OCI-LY3 (cell line): ENCODE measurements around the gene R3HDM1.

ENCODE experiments used
- EZH2phosphoT487 ChIP-seq: fragments of 200-600 bp; shearing (Covaris generic); IDR thresholded peaks from 2 replicates; pipeline ENCODE4 v1.6.1; 2018; ENCODE audit warnings: antibody characterized with exemption, mixed run types, low read depth
- TF ChIP-seq, protein P1 (sequence below): fragments of 200-600, 300-600 bp; sonication (generic); IDR thresholded peaks from 2 replicates; pipeline ENCODE4 v1.5.1; 2014; ENCODE audit warnings: antibody characterized with exemption, low read length, low read depth

DNA sequence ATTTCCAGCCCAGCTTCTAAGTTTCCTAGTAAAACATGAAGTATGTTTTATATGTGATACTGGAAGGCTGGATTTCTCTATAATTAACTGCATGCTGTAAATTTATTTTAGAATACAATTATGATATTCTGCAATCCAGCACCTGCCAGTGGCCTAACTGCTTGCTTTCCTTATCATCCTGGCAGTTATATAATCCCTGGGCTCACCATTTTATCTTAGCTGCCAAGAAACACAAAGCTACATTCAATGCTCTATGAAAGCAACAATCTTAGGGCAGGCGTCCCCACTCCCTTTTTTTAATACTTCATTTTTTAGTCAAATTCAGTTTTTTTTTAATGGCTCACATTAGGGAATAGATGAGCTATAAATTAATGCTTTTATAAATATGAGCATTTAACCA is 172.0 kb downstream of the R3HDM1 start:
- TF ChIP-seq, protein P1, sequence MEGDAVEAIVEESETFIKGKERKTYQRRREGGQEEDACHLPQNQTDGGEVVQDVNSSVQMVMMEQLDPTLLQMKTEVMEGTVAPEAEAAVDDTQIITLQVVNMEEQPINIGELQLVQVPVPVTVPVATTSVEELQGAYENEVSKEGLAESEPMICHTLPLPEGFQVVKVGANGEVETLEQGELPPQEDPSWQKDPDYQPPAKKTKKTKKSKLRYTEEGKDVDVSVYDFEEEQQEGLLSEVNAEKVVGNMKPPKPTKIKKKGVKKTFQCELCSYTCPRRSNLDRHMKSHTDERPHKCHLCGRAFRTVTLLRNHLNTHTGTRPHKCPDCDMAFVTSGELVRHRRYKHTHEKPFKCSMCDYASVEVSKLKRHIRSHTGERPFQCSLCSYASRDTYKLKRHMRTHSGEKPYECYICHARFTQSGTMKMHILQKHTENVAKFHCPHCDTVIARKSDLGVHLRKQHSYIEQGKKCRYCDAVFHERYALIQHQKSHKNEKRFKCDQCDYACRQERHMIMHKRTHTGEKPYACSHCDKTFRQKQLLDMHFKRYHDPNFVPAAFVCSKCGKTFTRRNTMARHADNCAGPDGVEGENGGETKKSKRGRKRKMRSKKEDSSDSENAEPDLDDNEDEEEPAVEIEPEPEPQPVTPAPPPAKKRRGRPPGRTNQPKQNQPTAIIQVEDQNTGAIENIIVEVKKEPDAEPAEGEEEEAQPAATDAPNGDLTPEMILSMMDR, result no peak
- no peak for TF ChIP-seq EZH2phosphoT487
